Measurements from ENCODE around the gene INPP5E. TPM values are rescaled to one million over a fixed set of nuclear protein-coding genes. Genes with fewer than 3 reads are reported as not detected.

INPP5E gene
- total RNA-seq, 1 donor = 8.3 TPM

GRCh38 chr9:136463578-136463977 is 23.9 kb upstream of the INPP5E start:
- TF ChIP-seq CTCF (IDR thresholded peaks at IDR 0.05; ENCODE audit: extremely low read depth, low read depth, low read length) = no peak
- Histone ChIP-seq H3K9me3 (ENCODE audit: low read depth, low read length) (no peaks in the 10 kb centered on the region), H3K4me2 (ENCODE audit: insufficient read depth, low read length) (no peak overlapping the region), H3K27me3 (ENCODE audit: insufficient read depth, low read length) (no peaks in the 10 kb centered on the region), H3K4me1 (ENCODE audit: insufficient read depth, low read length) (no peaks in the 10 kb centered on the region), H4K20me1 (ENCODE audit: insufficient read depth, low read length) (peaks cover 24% of the 10 kb centered on the region), H2AFZ (ENCODE audit: low read length) (no peak overlapping the region), H3K36me3 (ENCODE audit: insufficient read depth, low read length) (peaks cover 96% of the 10 kb centered on the region), H3K79me2 (ENCODE audit: insufficient read depth, low read length) (peaks cover 46% of the 10 kb centered on the region), H3K27ac (ENCODE audit: low read depth, low read length) (no peak overlapping the region), H3K4me3 (ENCODE audit: insufficient read depth, low read length) (no peak overlapping the region)
- no peak for DNase-seq (ENCODE audit: insufficient read length, low spot score, missing footprints)

- TF ChIP-seq CTCF (IDR thresholded peaks at IDR 0.05; ENCODE audit: extremely low read depth, low read depth, low read length) = no peak
- Histone ChIP-seq H3K27ac (ENCODE audit: low read depth, low read length) (no peak overlapping the region), H2AFZ (ENCODE audit: low read length) (no peak overlapping the region), H3K27me3 (ENCODE audit: insufficient read depth, low read length) (no peaks in the 10 kb centered on the region), H3K36me3 (ENCODE audit: insufficient read depth, low read length) (peaks cover 92% of the 10 kb centered on the region), H3K9me3 (ENCODE audit: low read depth, low read length) (no peaks in the 10 kb centered on the region), H3K4me2 (ENCODE audit: insufficient read depth, low read length) (no peak overlapping the region), H3K79me2 (ENCODE audit: insufficient read depth, low read length) (peaks cover 38% of the 10 kb centered on the region), H3K4me1 (ENCODE audit: insufficient read depth, low read length) (no peaks in the 10 kb centered on the region), H3K4me3 (ENCODE audit: insufficient read depth, low read length) (no peak overlapping the region), H4K20me1 (ENCODE audit: insufficient read depth, low read length) (peaks cover 20% of the 10 kb centered on the region)
- no peak for DNase-seq (ENCODE audit: insufficient read length, low spot score, missing footprints)
Measured at GRCh38 chr9:136462664-136463063, 23.0 kb upstream of the INPP5E start.

GRCh38 chr9:136460772-136461325 is 21.2 kb upstream of the INPP5E start:
- Histone ChIP-seq H3K4me1 (ENCODE audit: insufficient read depth, low read length) (no peaks in the 10 kb centered on the region), H2AFZ (ENCODE audit: low read length) (no peak overlapping the region), H3K36me3 (ENCODE audit: insufficient read depth, low read length) (peaks cover 92% of the 10 kb centered on the region), H3K4me2 (ENCODE audit: insufficient read depth, low read length) (no peak overlapping the region), H3K79me2 (ENCODE audit: insufficient read depth, low read length) (peaks cover 26% of the 10 kb centered on the region), H3K4me3 (ENCODE audit: insufficient read depth, low read length) (no peak overlapping the region), H3K9me3 (ENCODE audit: low read depth, low read length) (no peaks in the 10 kb centered on the region), H3K27ac (ENCODE audit: low read depth, low read length) (no peak overlapping the region), H4K20me1 (ENCODE audit: insufficient read depth, low read length) (peaks cover 13% of the 10 kb centered on the region), H3K27me3 (ENCODE audit: insufficient read depth, low read length) (no peaks in the 10 kb centered on the region)
- no peak for DNase-seq (ENCODE audit: insufficient read length, low spot score, missing footprints)
- TF ChIP-seq CTCF (IDR thresholded peaks at IDR 0.05; ENCODE audit: extremely low read depth, low read depth, low read length) = no peak

GRCh38 chr9:136459425-136459824 is 19.8 kb upstream of the INPP5E start:
- no peaks in the 10 kb centered on the region for H3K9me3 ChIP-seq (ENCODE audit: low read depth, low read length)
- no peak overlapping the region for H3K27ac ChIP-seq (ENCODE audit: low read depth, low read length)
- no peaks in the 10 kb centered on the region for H3K4me1 ChIP-seq (ENCODE audit: insufficient read depth, low read length)
- H3K4me3 ChIP-seq (ENCODE audit: insufficient read depth, low read length) = no peak overlapping the region
- no peaks in the 10 kb centered on the region for H3K27me3 ChIP-seq (ENCODE audit: insufficient read depth, low read length)
- H4K20me1 ChIP-seq (ENCODE audit: insufficient read depth, low read length) = peaks cover 13% of the 10 kb centered on the region
- no peak overlapping the region for H2AFZ ChIP-seq (ENCODE audit: low read length)
- TF ChIP-seq CTCF (IDR thresholded peaks at IDR 0.05; ENCODE audit: extremely low read depth, low read depth, low read length) = no peak
- H3K79me2 ChIP-seq (ENCODE audit: insufficient read depth, low read length) = peaks cover 20% of the 10 kb centered on the region
- H3K36me3 ChIP-seq (ENCODE audit: insufficient read depth, low read length) = peaks cover 90% of the 10 kb centered on the region
- DNase-seq (ENCODE audit: insufficient read length, low spot score, missing footprints) = no peak
- no peak overlapping the region for H3K4me2 ChIP-seq (ENCODE audit: insufficient read depth, low read length)

Measured in osteoblast (primary cell).